Heart left ventricle (tissue), 13 donors: Measurements from ENCODE around the gene AWAT2.
"Not testable (repeated sequence)": the region's sequence is repeated elsewhere in the genome, so short reads cannot be mapped to it uniquely, and the experiment has no call there.

Experiments
- CTCF ChIP-seq, 12 donors: fragments of 200-600 bp; sonication (generic) in 4 of 12; IDR thresholded peaks; one replicate each; pipeline versions ENCODE4 v1.5.0 to v1.8.0; 2018 to 2022; ENCODE audit warnings: antibody characterized with exemption in 12 of 12, mild to moderate bottlenecking in 5 of 12
- POLR2A ChIP-seq, 2 donors: fragments of 450-650 bp; IDR thresholded peaks; one replicate each; pipeline ENCODE4 v1.6.1; 2017; ENCODE audit warnings: antibody characterized with exemption in 2 of 2, mild to moderate bottlenecking in 2 of 2, moderate library complexity in 2 of 2
- donor health status: ischemic (EF 13 %, LVEDD 7.1; RV severe dilation, severe dysfunction).
- donor health status: DM: no; HTN: yes; CAD: no.
- donor health status: DM: no; HTN: no; CAD: no.
- donor health status: ischemic (EF 25% LVEDD 6.9; RV normal size, moderate dysfunction).
- donor health status: ischemic (EF 25% LVEDD 5.7; RV mildly dilated, moderate dysfunction).
- donor health status: ischemic (EF 35%, LVEDD 5.7; RV mildly dilated, moderate dysfunction).
- donor health status: nonischemic (EF 11% LVEDD 7.7; RV severe dilation, severe dysfunction).
- donor health status: DM: yes; HTN: yes; CAD: no.
- donor health status: PGD.
- donor health status: ischemic (EF 29% LVEDD 5.4; RV normal size, mild dysfunction).
- donor health status: nonischemic (EF 23%, LVEDD 6.1; RV moderate dilation, normal function).

DNA sequence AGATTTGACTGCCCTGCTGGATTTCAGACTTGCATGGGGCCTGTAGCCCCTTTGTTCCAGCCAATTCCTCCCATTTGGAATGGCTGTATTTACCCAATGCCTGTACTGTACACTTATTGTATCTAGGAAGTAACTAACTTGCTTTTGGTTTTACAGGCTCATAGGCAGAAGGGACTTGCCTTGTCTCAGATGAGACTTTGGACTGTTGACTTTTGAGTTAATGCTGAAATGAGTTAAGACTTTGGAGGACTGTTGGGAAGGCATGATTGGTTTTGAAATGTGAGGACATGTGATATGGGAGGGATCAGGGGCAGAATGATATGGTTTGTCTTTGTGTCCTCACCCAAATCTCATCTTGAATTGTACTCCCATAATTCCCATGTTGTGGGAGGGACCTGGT is 51.4 kb downstream of the AWAT2 start:
- not testable (repeated sequence) for TF ChIP-seq CTCF, POLR2A (IDR thresholded peaks at IDR 0.05)
